ENCODE data around the gene DGKA.

DNA sequence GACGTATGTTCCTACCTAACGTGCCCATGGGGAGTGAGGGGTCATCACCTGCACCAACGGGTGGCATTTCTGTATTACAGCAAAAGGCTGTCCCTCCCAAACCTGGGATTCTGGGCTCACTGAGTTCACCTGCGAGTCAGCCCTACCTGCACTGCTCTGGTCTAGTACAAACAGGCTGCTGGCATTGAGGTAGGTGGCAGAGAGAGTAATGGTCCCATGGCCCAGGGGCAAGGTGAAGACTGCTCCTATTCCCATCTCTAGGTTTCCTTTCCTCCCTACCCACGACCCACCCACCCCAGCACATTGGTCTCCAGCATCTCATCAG is 66.5 kb downstream of the DGKA start:
- TF ChIP-seq, protein P1, sequence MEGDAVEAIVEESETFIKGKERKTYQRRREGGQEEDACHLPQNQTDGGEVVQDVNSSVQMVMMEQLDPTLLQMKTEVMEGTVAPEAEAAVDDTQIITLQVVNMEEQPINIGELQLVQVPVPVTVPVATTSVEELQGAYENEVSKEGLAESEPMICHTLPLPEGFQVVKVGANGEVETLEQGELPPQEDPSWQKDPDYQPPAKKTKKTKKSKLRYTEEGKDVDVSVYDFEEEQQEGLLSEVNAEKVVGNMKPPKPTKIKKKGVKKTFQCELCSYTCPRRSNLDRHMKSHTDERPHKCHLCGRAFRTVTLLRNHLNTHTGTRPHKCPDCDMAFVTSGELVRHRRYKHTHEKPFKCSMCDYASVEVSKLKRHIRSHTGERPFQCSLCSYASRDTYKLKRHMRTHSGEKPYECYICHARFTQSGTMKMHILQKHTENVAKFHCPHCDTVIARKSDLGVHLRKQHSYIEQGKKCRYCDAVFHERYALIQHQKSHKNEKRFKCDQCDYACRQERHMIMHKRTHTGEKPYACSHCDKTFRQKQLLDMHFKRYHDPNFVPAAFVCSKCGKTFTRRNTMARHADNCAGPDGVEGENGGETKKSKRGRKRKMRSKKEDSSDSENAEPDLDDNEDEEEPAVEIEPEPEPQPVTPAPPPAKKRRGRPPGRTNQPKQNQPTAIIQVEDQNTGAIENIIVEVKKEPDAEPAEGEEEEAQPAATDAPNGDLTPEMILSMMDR (IDR thresholded peaks at IDR 0.05; ENCODE audit: insufficient read depth, low read depth, low read length): no peak
- TF ChIP-seq EZH2 (IDR thresholded peaks at IDR 0.05; ENCODE audit: insufficient read depth, low read length): no peak
